Ovary (tissue), 9 donors: ENCODE measurements around the gene ZBTB25. TPM values are rescaled to one million over a fixed set of nuclear protein-coding genes. Genes with fewer than 3 reads are reported as not detected.
"Not testable (repeated sequence)": the region's sequence is repeated elsewhere in the genome, so short reads cannot be mapped to it uniquely, and the experiment has no call there.

Experiments used
- DNase-seq, 5 donors: peaks; one replicate each; pipeline ENCODE4 v3.0.0-alpha.2; 2019 to 2020
- H3K27ac ChIP-seq, 2 donors: fragments of 200-600 bp; one replicate each; pipeline versions ENCODE4 v1.5.1 to v1.8.0; 2019 to 2022
- H3K27me3 ChIP-seq: fragments of 200-600 bp; one replicate; pipeline ENCODE4 v1.8.0; 2022
- H3K36me3 ChIP-seq: fragments of 200-600 bp; sonication (generic); one replicate; pipeline ENCODE4 v1.5.1; 2019
- H3K4me1 ChIP-seq: one replicate; pipeline ENCODE4 v1.8.1; 2013; ENCODE audit warnings: mild to moderate bottlenecking, moderate library complexity; ENCODE audit not compliant: insufficient read depth
- H3K4me3 ChIP-seq: fragments of 200-600 bp; sonication (generic); one replicate; pipeline ENCODE4 v1.5.1; 2017
- H3K9me3 ChIP-seq, 2 donors: fragments of 200-600 bp in 1 of 2; sonication (generic) in 1 of 2; one replicate each; pipeline versions ENCODE4 v1.5.1 to v1.8.1; 2013 to 2019; ENCODE audit warnings: mild to moderate bottlenecking in 1 of 2, moderate library complexity in 1 of 2
- CTCF ChIP-seq, 3 donors: fragments of 450-650 bp in 2 of 3; fragments of 200-600 bp in 1 of 3; IDR thresholded peaks; one replicate each; pipeline versions ENCODE4 v1.5.1 to v1.8.0; 2016 to 2022; ENCODE audit warnings: antibody characterized with exemption in 3 of 3, mild to moderate bottlenecking in 1 of 3
- EP300 ChIP-seq: sonication (generic); formaldehyde crosslinking; IDR thresholded peaks from one replicate; pipeline ENCODE4 v1.6.1; 2017; ENCODE audit warnings: antibody characterized with exemption
- POLR2A ChIP-seq: fragments of 450-650 bp; IDR thresholded peaks from one replicate; pipeline ENCODE4 v1.6.1; 2017; ENCODE audit warnings: antibody characterized with exemption, mild to moderate bottlenecking, moderate library complexity
- WGBS, 3 donors: extraction: QIAGEN DNeasy Blood & Tissue Kit in 1 of 3; methylation state at CpG; one replicate each; pipeline versions ENCODE4 v1.1.5 to v1.1.7; 2013 to 2017; 5-methylcytosine and 5-hydroxymethylcytosine counted together
- intact Hi-C, 4 donors: fragments of 100-400 bp; cut with DNase I; formaldehyde crosslinking; loops; one replicate each; pipeline versions ENCODE4 v1.11.0 to v1.15.1; 2022 to 2023
- polyA plus RNA-seq, 2 donors: library from polyadenylated mRNA; stranded (reverse); fragments of 200-250 nt in 1 of 2; fragments of 350-450 nt in 1 of 2; fragmentation: Illumina TruSeq in 1 of 2; extraction: RNeasy Lipid Tissue Mini Kit (QIAGEN cat#74804) in 1 of 2; gene quantifications; one replicate each; pipeline ENCODE4 v1.2.3, GENCODE V29; 2013 to 2014
- total RNA-seq, 7 donors: library from RNA; depleted of rRNA in 2 of 7; stranded (reverse); fragments of >200 nt in 2 of 7; fragmentation: NEBNext Ultra II Directional in 3 of 7; extraction: Animal tissue kit (Norgen Biotek cat#: 25700) in 3 of 7; gene quantifications; one replicate each; pipeline versions ENCODE4 v1.1.0 to v1.2.4, GENCODE V29; 2016 to 2023
- donor health status: DM: no; HTN: no; CAD: no; lungs with moderate emphysema.
- donor health status: DM: no; HTN: no; CAD: no.
- donor health status: Bipolar disorder and iron deficiency.
- donor health status: DM: yes; HTN: yes; CAD: no.
- donor health status: DM: no; HTN: no; CAD: no.
- donor health status: DM: yes; HTN: yes; CAD: no.

ZBTB25 gene
- total and polyA plus RNA-seq, 9 donors: 3.5 to 22.6 (median 13.5) TPM

GRCh38 chr14:64525354-64525753 lies 21.7 kb upstream of the ZBTB25 start:
- intact Hi-C loops: no loop called here
- no peaks in the 10 kb centered on the region for H3K36me3 ChIP-seq
- H3K27ac ChIP-seq: no peak overlapping the region
- H3K27me3 ChIP-seq: no peaks in the 10 kb centered on the region
- H3K4me3 ChIP-seq: no peak overlapping the region
- no peaks in the 10 kb centered on the region for H3K4me1 ChIP-seq
- WGBS, 3 donors: 94 to 95% (median 94%) methylated on average over 2 of the region's 2 CpGs
- no peak for DNase-seq
- H3K9me3 ChIP-seq: no peaks in the 10 kb centered on the region
- TF ChIP-seq CTCF (IDR thresholded peaks at IDR 0.05): no peak

GRCh38 chr14:64522591-64523355 lies 19.1 kb upstream of the ZBTB25 start:
- Histone ChIP-seq H3K9me3 (no peaks in the 10 kb centered on the region), H3K36me3 (no peaks in the 10 kb centered on the region), H3K4me1 (no peaks in the 10 kb centered on the region), H3K4me3 (no peak overlapping the region), H3K27me3 (no peaks in the 10 kb centered on the region), H3K27ac (no peak overlapping the region)
- WGBS, 3 donors: 86 to 91% (median 87%) methylated on average over 9 of the region's 9 CpGs
- intact Hi-C loops: no loop called here
- TF ChIP-seq EP300: no peak
- no peak for TF ChIP-seq CTCF (IDR thresholded peaks at IDR 0.05)
- TF ChIP-seq POLR2A: no peak
- no peak for DNase-seq

GRCh38 chr14:64520699-64521098 lies 17.1 kb upstream of the ZBTB25 start:
- H3K36me3 ChIP-seq: no peaks in the 10 kb centered on the region
- no peak overlapping the region for H3K4me3 ChIP-seq
- H3K4me1 ChIP-seq: no peaks in the 10 kb centered on the region
- no peaks in the 10 kb centered on the region for H3K27me3 ChIP-seq
- no peak for DNase-seq
- TF ChIP-seq CTCF (IDR thresholded peaks at IDR 0.05): no peak
- no peak for TF ChIP-seq POLR2A
- no peak for TF ChIP-seq EP300
- 92 to 96% (median 96%) methylated on average over 4 of the region's 4 CpGs for WGBS, 3 donors
- H3K27ac ChIP-seq: no peak overlapping the region
- intact Hi-C loops: no loop called here
- H3K9me3 ChIP-seq: no peaks in the 10 kb centered on the region

- Histone ChIP-seq H3K27ac (no peak overlapping the region), H3K4me3 (no peak overlapping the region), H3K27me3 (no peaks in the 10 kb centered on the region), H3K4me1 (no peaks in the 10 kb centered on the region), H3K9me3 (no peaks in the 10 kb centered on the region), H3K36me3 (no peaks in the 10 kb centered on the region)
- DNase-seq: no peak
- WGBS, 3 donors: 58 to 88% (median 86%) methylated on average over 4 of the region's 4 CpGs
- TF ChIP-seq POLR2A (no peak), EP300 (no peak)
- intact Hi-C loops: loop anchor here in 1 of 4 donors (10.0 kb wide), 1 partner anchor 117 kb away; no protein-coding TSS in a partner anchor
Observed at GRCh38 chr14:64518229-64518628, 14.6 kb upstream of the ZBTB25 start.

- H3K27ac ChIP-seq, DNase-seq, H3K4me3 ChIP-seq, H3K4me1 ChIP-seq, H3K9me3 ChIP-seq, H3K36me3 ChIP-seq, H3K27me3 ChIP-seq: not testable (repeated sequence)
- WGBS, 3 donors: 73 to 97% (median 94%) methylated on average over 6 of the region's 6 CpGs
- intact Hi-C loops: loop anchor here in 1 of 4 donors (10.0 kb wide), 1 partner anchor 117 kb away; no protein-coding TSS in a partner anchor
Observed at GRCh38 chr14:64517667-64518066, 14.0 kb upstream of the ZBTB25 start.
